ENCODE measurements around the gene FBXL20. TPM values are rescaled to one million over a fixed set of nuclear protein-coding genes. Genes with fewer than 3 reads are reported as not detected.
"Not testable (repeated sequence)": the region's sequence is repeated elsewhere in the genome, so short reads cannot be mapped to it uniquely, and the experiment has no call there.

The FBXL20 gene
- total RNA-seq, 4 donors from 2014 or later: 10.4 to 29.6 (median 17.2) TPM

- DNase-seq (ENCODE audit: low spot score) (no peak), ATAC-seq (ENCODE audit: low FRiP score) (no peak)
- TF ChIP-seq CTCF (IDR thresholded peaks at IDR 0.05): no peak
Measured at GRCh38 chr17:39305978-39306377, 95.4 kb downstream of the FBXL20 start.

GRCh38 chr17:39304188-39304587 is 97.2 kb downstream of the FBXL20 start:
- TF ChIP-seq CTCF (IDR thresholded peaks at IDR 0.05): no peak
- DNase-seq (ENCODE audit: low spot score) (no peak), ATAC-seq (ENCODE audit: low FRiP score) (no peak)

- ATAC-seq (ENCODE audit: low FRiP score): no peak
- no peak for TF ChIP-seq CTCF (IDR thresholded peaks at IDR 0.05)
- no peak for DNase-seq (ENCODE audit: low spot score)
Measured at GRCh38 chr17:39294060-39294459, 107.4 kb downstream of the FBXL20 start.

- not testable (repeated sequence) for DNase-seq (ENCODE audit: low spot score); ATAC-seq (ENCODE audit: low FRiP score)
Measured at GRCh38 chr17:39292546-39292945, 108.9 kb downstream of the FBXL20 start.

GRCh38 chr17:39286513-39286912 is 114.9 kb downstream of the FBXL20 start:
- ATAC-seq (ENCODE audit: low FRiP score); DNase-seq (ENCODE audit: low spot score): not testable (repeated sequence)

DNA sequence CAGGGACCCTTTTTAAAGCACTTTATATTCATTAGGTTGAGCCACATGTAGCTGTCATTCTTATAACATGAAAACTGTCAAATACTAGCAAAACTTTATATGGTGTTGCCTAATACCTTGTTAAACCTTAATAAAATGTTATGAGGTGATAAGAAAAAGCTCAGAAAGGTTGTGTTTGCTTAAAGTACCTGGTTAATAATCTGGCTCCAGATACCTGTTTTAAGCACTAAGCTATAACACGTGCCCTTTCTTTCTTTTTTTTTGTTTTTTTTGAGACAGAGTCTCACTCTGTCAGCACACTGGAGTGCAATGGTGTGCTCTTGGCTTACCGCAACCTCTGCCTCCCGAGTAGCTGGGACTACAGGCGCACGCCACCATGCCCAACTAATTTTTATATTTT is 116.7 kb downstream of the FBXL20 start:
- ATAC-seq (ENCODE audit: low FRiP score): no peak
- no peak for TF ChIP-seq CTCF (IDR thresholded peaks at IDR 0.05)
- DNase-seq (ENCODE audit: low spot score): no peak

- no peak for TF ChIP-seq CTCF (IDR thresholded peaks at IDR 0.05)
- ATAC-seq (ENCODE audit: low FRiP score) (no peak), DNase-seq (ENCODE audit: low spot score) (no peak)
Measured at GRCh38 chr17:39283896-39284295, 117.5 kb downstream of the FBXL20 start.

GRCh38 chr17:39283098-39283497 is 118.3 kb downstream of the FBXL20 start:
- no peak for DNase-seq (ENCODE audit: low spot score)
- no peak for TF ChIP-seq CTCF (IDR thresholded peaks at IDR 0.05)
- ATAC-seq (ENCODE audit: low FRiP score): no peak

Data from omental fat pad (tissue), 4 donors.